HL-60 (cell line): ENCODE results near the gene ST7.

Source experiments
- DNase-seq, 2 experiments: peaks; one replicate each; pipeline ENCODE4 v3.0.0-alpha.2; 2010 to 2020; ENCODE audit warnings: low read depth in 1 of 2, low spot score in 1 of 2
- H3K27ac ChIP-seq: fragments of 250-450 bp; sonication (Bioruptor Pico); replicated peaks from 2 replicates; pipeline ENCODE4 v1.5.1; 2020; ENCODE audit warnings: mild to moderate bottlenecking, moderate library complexity
- H3K27me3 ChIP-seq: fragments of 250-450 bp; sonication (Bioruptor Pico); 2 replicates; pipeline ENCODE4 v1.5.1; 2021; ENCODE audit warnings: mild to moderate bottlenecking, moderate library complexity; ENCODE audit not compliant: insufficient read depth, poor library complexity, severe bottlenecking
- H3K4me3 ChIP-seq: replicated peaks from 2 replicates; pipeline ENCODE4 v1.5.1; 2011; ENCODE audit warnings: mild to moderate bottlenecking, control low read depth, low read length; ENCODE audit not compliant: insufficient read depth
- GABPA ChIP-seq: IDR thresholded peaks from 2 replicates; pipeline ENCODE4 v1.6.1; 2012; ENCODE audit warnings: low read depth
- POLR2AphosphoS5 ChIP-seq: IDR thresholded peaks from 2 replicates; pipeline ENCODE4 v1.6.1; 2012; ENCODE audit warnings: low read depth
- SPI1 ChIP-seq: IDR thresholded peaks from 2 replicates; pipeline ENCODE4 v1.6.1; 2012; ENCODE audit warnings: low read depth, mild to moderate bottlenecking, borderline replicate concordance
- TF ChIP-seq, protein P1 (sequence below): IDR thresholded peaks from 2 replicates; pipeline ENCODE4 v1.6.1; 2012; ENCODE audit warnings: low read depth; ENCODE audit not compliant: insufficient replicate concordance
- TF ChIP-seq, protein P2 (sequence below): IDR thresholded peaks from one replicate; pipeline ENCODE4 v1.5.1; 2011; ENCODE audit warnings: low read length, control low read depth, inconsistent platforms; ENCODE audit not compliant: insufficient read depth

The ST7 gene

DNA sequence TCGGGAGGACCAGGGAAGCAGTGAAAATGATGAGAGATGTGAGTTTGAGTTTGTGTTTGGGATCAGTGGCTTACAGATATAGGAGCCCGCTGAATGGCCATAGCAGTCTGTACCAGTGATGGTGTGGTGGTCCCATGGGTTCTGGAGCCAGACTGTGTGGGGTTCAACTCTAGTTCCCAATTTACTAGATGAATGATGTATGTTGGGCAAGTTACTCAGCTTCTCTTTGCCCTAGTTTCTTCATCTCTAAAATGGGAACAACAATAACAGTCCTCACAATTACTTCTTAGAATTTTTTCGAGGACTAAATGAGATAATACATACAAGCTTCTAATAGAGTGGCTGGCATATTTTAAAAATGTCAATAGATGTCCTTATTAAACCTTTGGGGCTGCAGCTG, 185.2 kb downstream of the ST7 start:
- TF ChIP-seq, protein P1, sequence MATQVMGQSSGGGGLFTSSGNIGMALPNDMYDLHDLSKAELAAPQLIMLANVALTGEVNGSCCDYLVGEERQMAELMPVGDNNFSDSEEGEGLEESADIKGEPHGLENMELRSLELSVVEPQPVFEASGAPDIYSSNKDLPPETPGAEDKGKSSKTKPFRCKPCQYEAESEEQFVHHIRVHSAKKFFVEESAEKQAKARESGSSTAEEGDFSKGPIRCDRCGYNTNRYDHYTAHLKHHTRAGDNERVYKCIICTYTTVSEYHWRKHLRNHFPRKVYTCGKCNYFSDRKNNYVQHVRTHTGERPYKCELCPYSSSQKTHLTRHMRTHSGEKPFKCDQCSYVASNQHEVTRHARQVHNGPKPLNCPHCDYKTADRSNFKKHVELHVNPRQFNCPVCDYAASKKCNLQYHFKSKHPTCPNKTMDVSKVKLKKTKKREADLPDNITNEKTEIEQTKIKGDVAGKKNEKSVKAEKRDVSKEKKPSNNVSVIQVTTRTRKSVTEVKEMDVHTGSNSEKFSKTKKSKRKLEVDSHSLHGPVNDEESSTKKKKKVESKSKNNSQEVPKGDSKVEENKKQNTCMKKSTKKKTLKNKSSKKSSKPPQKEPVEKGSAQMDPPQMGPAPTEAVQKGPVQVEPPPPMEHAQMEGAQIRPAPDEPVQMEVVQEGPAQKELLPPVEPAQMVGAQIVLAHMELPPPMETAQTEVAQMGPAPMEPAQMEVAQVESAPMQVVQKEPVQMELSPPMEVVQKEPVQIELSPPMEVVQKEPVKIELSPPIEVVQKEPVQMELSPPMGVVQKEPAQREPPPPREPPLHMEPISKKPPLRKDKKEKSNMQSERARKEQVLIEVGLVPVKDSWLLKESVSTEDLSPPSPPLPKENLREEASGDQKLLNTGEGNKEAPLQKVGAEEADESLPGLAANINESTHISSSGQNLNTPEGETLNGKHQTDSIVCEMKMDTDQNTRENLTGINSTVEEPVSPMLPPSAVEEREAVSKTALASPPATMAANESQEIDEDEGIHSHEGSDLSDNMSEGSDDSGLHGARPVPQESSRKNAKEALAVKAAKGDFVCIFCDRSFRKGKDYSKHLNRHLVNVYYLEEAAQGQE: no peak
- TF ChIP-seq POLR2AphosphoS5: no peak
- TF ChIP-seq GABPA: no peak
- TF ChIP-seq, protein P2, sequence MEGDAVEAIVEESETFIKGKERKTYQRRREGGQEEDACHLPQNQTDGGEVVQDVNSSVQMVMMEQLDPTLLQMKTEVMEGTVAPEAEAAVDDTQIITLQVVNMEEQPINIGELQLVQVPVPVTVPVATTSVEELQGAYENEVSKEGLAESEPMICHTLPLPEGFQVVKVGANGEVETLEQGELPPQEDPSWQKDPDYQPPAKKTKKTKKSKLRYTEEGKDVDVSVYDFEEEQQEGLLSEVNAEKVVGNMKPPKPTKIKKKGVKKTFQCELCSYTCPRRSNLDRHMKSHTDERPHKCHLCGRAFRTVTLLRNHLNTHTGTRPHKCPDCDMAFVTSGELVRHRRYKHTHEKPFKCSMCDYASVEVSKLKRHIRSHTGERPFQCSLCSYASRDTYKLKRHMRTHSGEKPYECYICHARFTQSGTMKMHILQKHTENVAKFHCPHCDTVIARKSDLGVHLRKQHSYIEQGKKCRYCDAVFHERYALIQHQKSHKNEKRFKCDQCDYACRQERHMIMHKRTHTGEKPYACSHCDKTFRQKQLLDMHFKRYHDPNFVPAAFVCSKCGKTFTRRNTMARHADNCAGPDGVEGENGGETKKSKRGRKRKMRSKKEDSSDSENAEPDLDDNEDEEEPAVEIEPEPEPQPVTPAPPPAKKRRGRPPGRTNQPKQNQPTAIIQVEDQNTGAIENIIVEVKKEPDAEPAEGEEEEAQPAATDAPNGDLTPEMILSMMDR: no peak
- no peak for TF ChIP-seq SPI1
- DNase-seq: no peak
- H3K4me3 ChIP-seq: no peak overlapping the region
- no peaks in the 10 kb centered on the region for H3K27me3 ChIP-seq
- H3K27ac ChIP-seq: no peak overlapping the region

DNA sequence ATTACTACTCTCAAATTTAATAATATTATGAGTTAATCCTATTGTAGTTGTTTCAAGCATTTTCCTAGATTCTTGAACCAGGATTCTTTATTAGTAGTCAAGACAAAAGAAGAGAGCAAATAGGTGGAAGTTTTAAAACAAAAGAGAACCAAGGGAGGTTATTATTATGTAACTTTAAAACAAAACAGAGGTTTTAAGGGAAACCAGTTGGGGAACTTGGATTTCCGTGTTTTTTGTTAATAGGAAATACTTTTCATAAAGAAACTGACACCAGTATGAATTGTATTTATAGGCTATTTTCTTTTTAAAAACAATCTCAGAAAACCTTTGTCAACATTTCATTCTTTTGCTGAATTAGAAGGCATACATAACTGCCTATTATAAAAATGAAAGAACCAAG, 185.7 kb downstream of the ST7 start:
- no peak for DNase-seq
- H3K27me3 ChIP-seq: no peaks in the 10 kb centered on the region
- H3K4me3 ChIP-seq: no peak overlapping the region
- TF ChIP-seq GABPA (no peak), POLR2AphosphoS5 (no peak), SPI1 (no peak)
- TF ChIP-seq, protein P2: no peak
- TF ChIP-seq, protein P1: no peak
- H3K27ac ChIP-seq: no peak overlapping the region

DNA sequence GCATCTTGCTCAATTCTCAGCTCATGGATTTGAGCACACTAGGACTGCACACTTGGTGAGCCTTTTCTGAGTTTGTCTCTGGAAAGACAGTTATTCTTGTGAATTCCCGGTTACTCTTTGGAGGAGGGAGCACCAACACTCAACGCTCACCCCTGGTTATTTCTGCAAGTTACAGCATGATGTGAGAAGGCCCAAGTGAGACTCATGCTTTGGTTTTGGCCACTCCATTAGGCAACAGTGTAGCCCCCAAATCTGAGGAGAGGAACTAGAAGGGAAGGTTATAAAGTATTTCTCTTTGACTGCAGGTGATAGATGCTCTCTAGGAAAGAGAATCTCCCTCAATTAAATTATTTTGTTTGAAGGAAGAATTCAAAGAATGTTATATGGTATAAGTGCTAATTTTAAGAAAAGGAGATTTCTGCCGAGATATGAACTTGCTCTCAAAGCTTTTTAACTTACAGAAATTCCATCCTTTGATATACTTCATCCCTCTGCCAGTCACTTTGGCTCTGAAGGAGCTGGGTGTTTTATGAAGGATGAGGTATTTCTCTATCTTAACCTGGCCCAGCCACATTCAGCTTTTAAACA, 186.2 kb downstream of the ST7 start:
- no peaks in the 10 kb centered on the region for H3K27me3 ChIP-seq
- TF ChIP-seq GABPA (no peak), POLR2AphosphoS5 (no peak), SPI1 (no peak)
- TF ChIP-seq, protein P2: no peak
- TF ChIP-seq, protein P1: no peak
- no peak overlapping the region for H3K4me3 ChIP-seq
- H3K27ac ChIP-seq: no peak overlapping the region; the same call in 1 of the 2 replicates
- no peak for DNase-seq
